VCaP (cell line): ENCODE measurements around the gene ATF6.

ENCODE experiments used
- H3K27ac ChIP-seq: fragments of 450-650 bp; 2 replicates; pipeline ENCODE4 v1.5.1; 2017
- TF ChIP-seq, protein P1 (sequence below): fragments of 450-650 bp; conservative IDR thresholded peaks from 2 replicates; pipeline ENCODE4 v1.5.1; 2017; ENCODE audit warnings: mild to moderate bottlenecking, moderate library complexity

ATF6 gene

GRCh38 chr1:162013289-162013688 lies 247.2 kb downstream of the ATF6 start:
- no peak overlapping the region for H3K27ac ChIP-seq
- TF ChIP-seq, protein P1, sequence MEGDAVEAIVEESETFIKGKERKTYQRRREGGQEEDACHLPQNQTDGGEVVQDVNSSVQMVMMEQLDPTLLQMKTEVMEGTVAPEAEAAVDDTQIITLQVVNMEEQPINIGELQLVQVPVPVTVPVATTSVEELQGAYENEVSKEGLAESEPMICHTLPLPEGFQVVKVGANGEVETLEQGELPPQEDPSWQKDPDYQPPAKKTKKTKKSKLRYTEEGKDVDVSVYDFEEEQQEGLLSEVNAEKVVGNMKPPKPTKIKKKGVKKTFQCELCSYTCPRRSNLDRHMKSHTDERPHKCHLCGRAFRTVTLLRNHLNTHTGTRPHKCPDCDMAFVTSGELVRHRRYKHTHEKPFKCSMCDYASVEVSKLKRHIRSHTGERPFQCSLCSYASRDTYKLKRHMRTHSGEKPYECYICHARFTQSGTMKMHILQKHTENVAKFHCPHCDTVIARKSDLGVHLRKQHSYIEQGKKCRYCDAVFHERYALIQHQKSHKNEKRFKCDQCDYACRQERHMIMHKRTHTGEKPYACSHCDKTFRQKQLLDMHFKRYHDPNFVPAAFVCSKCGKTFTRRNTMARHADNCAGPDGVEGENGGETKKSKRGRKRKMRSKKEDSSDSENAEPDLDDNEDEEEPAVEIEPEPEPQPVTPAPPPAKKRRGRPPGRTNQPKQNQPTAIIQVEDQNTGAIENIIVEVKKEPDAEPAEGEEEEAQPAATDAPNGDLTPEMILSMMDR: no peak
